ENCODE data around the gene CLASP1. TPM values are rescaled to one million over a fixed set of nuclear protein-coding genes. Genes with fewer than 3 reads are reported as not detected.

The CLASP1 gene
- total RNA-seq = 43.7 and 70.7 TPM in 2 replicates

GRCh38 chr2:121649149-121649595 is at the start of gene CLASP1:
CLASP1 (minus strand) TSS chr2:121649462; CDS start chr2:121605895, 43,567 bp downstream.

Other genes with a start within 250 kb of the CLASP1 start
- gene RNU4ATAC, start 118.6 kb downstream of the CLASP1 start, total RNA-seq = under 0.01 TPM in 1 of 2 replicates, not detected in the other
- 35.0 and 83.7 TPM in 2 replicates for gene NIFK, start 87.4 kb upstream of the CLASP1 start, total RNA-seq
- 45.7 and 49.1 TPM in 2 replicates for gene TSN, start 106.2 kb upstream of the CLASP1 start, total RNA-seq

Measured in smooth muscle cell of the umbilical artery (primary cell).